PC-3 (cell line): ENCODE results near the gene DLST. TPM values are rescaled to one million over a fixed set of nuclear protein-coding genes. Genes with fewer than 3 reads are reported as not detected.

Source experiments
- ATAC-seq: fragments of 200-7000 bp; cut with Tn5 transposase; 2 replicates; pipeline ENCODE4 v1.9.1; 2020; ENCODE audit warnings: mild to moderate bottlenecking, moderate library complexity
- BruUV-seq: library from RNA; stranded (reverse); fragments of 400-500 nt; replicated peaks from 2 replicates; lab custom pipeline; 2021; lab: Mats Ljungman, UMichigan
- CTCF ChIA-PET: fragments of 300-600 bp; sonication (Branson Sonifier 250); formaldehyde crosslinking; loops from one replicate; lab custom pipeline; 2022; ENCODE audit warnings: antibody characterized with exemption; lab: Charles Lee
- POLR2A ChIA-PET: fragments of 300-600 bp; sonication (Branson Sonifier 250); formaldehyde crosslinking; loops from one replicate; lab custom pipeline; 2022; ENCODE audit warnings: antibody characterized with exemption; ENCODE audit not compliant: unreplicated experiment; lab: Charles Lee
- DNase-seq: peaks from one replicate; pipeline ENCODE4 v3.0.0-alpha.2; 2015
- H2AFZ ChIP-seq: fragments of 300-600 bp; sonication (generic); 2 replicates; pipeline ENCODE4 v1.6.0; 2016; ENCODE audit warnings: antibody characterized with exemption, low read length
- H3F3A ChIP-seq: fragments of 300-600 bp; sonication (generic); one replicate; pipeline ENCODE4 v1.6.0; 2017; ENCODE audit warnings: antibody characterized with exemption, low read length, control low read depth, mild to moderate bottlenecking; ENCODE audit not compliant: unreplicated experiment
- H3K27ac ChIP-seq: fragments of 300-600 bp; sonication (generic); 2 replicates; pipeline ENCODE4 v1.5.1; 2016; ENCODE audit warnings: mild to moderate bottlenecking, low read length
- H3K27me3 ChIP-seq: fragments of 300-600 bp; sonication (generic); 2 replicates; pipeline ENCODE4 v1.6.1; 2016; ENCODE audit warnings: low read length, mixed read lengths
- H3K36me3 ChIP-seq: fragments of 300-600 bp; sonication (generic); 2 replicates; pipeline ENCODE4 v1.6.1; 2016; ENCODE audit warnings: low read depth, mixed run types, low read length, mixed read lengths
- H3K4me1 ChIP-seq: fragments of 300-600 bp; sonication (generic); 2 replicates; pipeline ENCODE4 v1.5.1; 2016; ENCODE audit warnings: low read length; ENCODE audit not compliant: insufficient read depth
- H3K4me2 ChIP-seq: fragments of 300-600 bp; sonication (generic); 2 replicates; pipeline ENCODE4 v1.6.0; 2016; ENCODE audit warnings: low read length
- H3K4me3 ChIP-seq: fragments of 300-600 bp; sonication (generic); 2 replicates; pipeline ENCODE4 v1.5.1; 2016; ENCODE audit warnings: mild to moderate bottlenecking, low read length, mixed read lengths
- H3K79me2 ChIP-seq: fragments of 300-600 bp; sonication (generic); 2 replicates; pipeline ENCODE4 v1.6.1; 2017; ENCODE audit warnings: low read length, mixed read lengths
- H3K9ac ChIP-seq: fragments of 300-600 bp; sonication (generic); 2 replicates; pipeline ENCODE4 v1.6.0; 2016; ENCODE audit warnings: mild to moderate bottlenecking, low read length
- H3K9me2 ChIP-seq: fragments of 300-600 bp; sonication (generic); replicated peaks from 2 replicates; pipeline ENCODE4 v1.6.1; 2016; ENCODE audit warnings: mixed run types, low read length, mixed read lengths
- H3K9me3 ChIP-seq: fragments of 300-600 bp; sonication (generic); 2 replicates; pipeline ENCODE4 v1.6.1; 2016; ENCODE audit warnings: low read length, mixed read lengths
- H4K20me1 ChIP-seq: fragments of 300-600 bp; sonication (generic); 2 replicates; pipeline ENCODE4 v1.6.1; 2016; ENCODE audit warnings: low read length, mixed read lengths
- CTCF ChIP-seq: fragments of 300-600 bp; sonication (generic); conservative IDR thresholded peaks from 2 replicates; pipeline ENCODE4 v1.5.1; 2017; ENCODE audit warnings: antibody characterized with exemption, low read depth, mild to moderate bottlenecking, low read length
- EZH2 ChIP-seq: fragments of 300-600 bp; sonication (generic); IDR thresholded peaks from one replicate; pipeline ENCODE4 v1.6.1; 2017; ENCODE audit warnings: antibody characterized with exemption, mild to moderate bottlenecking, low read length; ENCODE audit not compliant: unreplicated experiment
- EZH2phosphoT487 ChIP-seq: fragments of 300-600 bp; sonication (generic); IDR thresholded peaks from 2 replicates; pipeline ENCODE4 v1.6.1; 2018; ENCODE audit warnings: mild to moderate bottlenecking, antibody characterized with exemption, low read length, borderline replicate concordance
- intact Hi-C: fragments of 100-400 bp; cut with micrococcal nuclease; formaldehyde crosslinking; loops from 2 replicates; pipeline ENCODE4 v1.9.0; 2023
- total RNA-seq: library from RNA; depleted of rRNA; stranded (reverse); fragments of >200 nt; gene quantifications from 2 replicates; pipeline ENCODE4 v1.2.3, GENCODE V29; 2014

The DLST gene
- total RNA-seq, 1 experiment from 2014 or later: 56.9 TPM

GRCh38 chr14:74836251-74836960, 45.3 kb upstream of the DLST start:
- CTCF ChIA-PET: no interaction called here

GRCh38 chr14:74838166-74838565, 43.5 kb upstream of the DLST start:
- no peak for TF ChIP-seq CTCF
- TF ChIP-seq EZH2phosphoT487: no peak
- no peak for TF ChIP-seq EZH2
- Histone ChIP-seq H3K27me3 (no peaks in the 10 kb centered on the region), H3K9me3 (no peaks in the 10 kb centered on the region), H3K27ac (no peak overlapping the region), H3K4me2 (no peak overlapping the region), H3K9me2 (no peaks in the 10 kb centered on the region), H3F3A (no peaks in the 10 kb centered on the region), H3K79me2 (no peaks in the 10 kb centered on the region), H3K36me3 (peaks cover 9% of the 10 kb centered on the region; the same call in 1 of the 2 replicates), H3K4me3 (no peak overlapping the region), H4K20me1 (no peaks in the 10 kb centered on the region), H2AFZ (no peak overlapping the region), H3K4me1 (no peaks in the 10 kb centered on the region), H3K9ac (no peak overlapping the region)
- ChIA-PET CTCF (no interaction called here), POLR2A (no interaction called here)
- DNase-seq (no peak), ATAC-seq (no peak)
- intact Hi-C loops: no loop called here
- no TSS peak for BruUV-seq

More at GRCh38 chr14:74836251-74836960, 45.3 kb upstream of the DLST start:
- TF ChIP-seq EZH2 (no peak), EZH2phosphoT487 (no peak), CTCF (no peak)
- ATAC-seq (no peak), DNase-seq (no peak)
- H3K4me1 ChIP-seq: no peaks in the 10 kb centered on the region
- intact Hi-C loops: no loop called here
- no peaks in the 10 kb centered on the region for H4K20me1 ChIP-seq
- H2AFZ ChIP-seq: no peak overlapping the region
- no peaks in the 10 kb centered on the region for H3K9me2 ChIP-seq
- H3K36me3 ChIP-seq: peaks cover 12% of the 10 kb centered on the region
- no peak overlapping the region for H3K4me3 ChIP-seq
- H3K27me3 ChIP-seq: no peaks in the 10 kb centered on the region
- no peak overlapping the region for H3K27ac ChIP-seq
- H3K9ac ChIP-seq: no peak overlapping the region
- POLR2A ChIA-PET: no interaction called here
- H3K9me3 ChIP-seq: no peaks in the 10 kb centered on the region
- no peaks in the 10 kb centered on the region for H3F3A ChIP-seq
- BruUV-seq: no TSS peak
- no peak overlapping the region for H3K4me2 ChIP-seq
- H3K79me2 ChIP-seq: no peaks in the 10 kb centered on the region

GRCh38 chr14:74840603-74841030, 41.1 kb upstream of the DLST start:
- ATAC-seq: no peak
- CTCF ChIA-PET: no interaction called here
- no peak overlapping the region for H3K27ac ChIP-seq

More at GRCh38 chr14:74840603-74841030, 41.1 kb upstream of the DLST start:
- intact Hi-C loops: no loop called here
- Histone ChIP-seq H3K79me2 (no peaks in the 10 kb centered on the region), H3F3A (no peaks in the 10 kb centered on the region), H3K4me3 (no peak overlapping the region), H2AFZ (no peak overlapping the region), H3K4me1 (no peaks in the 10 kb centered on the region), H3K9me2 (no peaks in the 10 kb centered on the region), H3K9ac (no peak overlapping the region), H3K27me3 (no peaks in the 10 kb centered on the region), H4K20me1 (no peaks in the 10 kb centered on the region), H3K36me3 (peaks cover 9% of the 10 kb centered on the region; the same call in 1 of the 2 replicates), H3K9me3 (no peaks in the 10 kb centered on the region), H3K4me2 (no peak overlapping the region)
- POLR2A ChIA-PET: no interaction called here
- TF ChIP-seq EZH2phosphoT487: no peak
- no peak for TF ChIP-seq CTCF
- TF ChIP-seq EZH2: no peak
- BruUV-seq: no TSS peak
- DNase-seq: no peak
